HS-5 (cell line): Measurements from ENCODE around the gene MBNL1.

Experiments
- DNase-seq: peaks from one replicate; pipeline ENCODE4 v3.0.0-alpha.2; 2012; ENCODE audit warnings: low read depth

MBNL1 gene

GRCh38 chr3:152448091-152448490 lies 179.4 kb downstream of the MBNL1 start:
- no peak for DNase-seq

DNA sequence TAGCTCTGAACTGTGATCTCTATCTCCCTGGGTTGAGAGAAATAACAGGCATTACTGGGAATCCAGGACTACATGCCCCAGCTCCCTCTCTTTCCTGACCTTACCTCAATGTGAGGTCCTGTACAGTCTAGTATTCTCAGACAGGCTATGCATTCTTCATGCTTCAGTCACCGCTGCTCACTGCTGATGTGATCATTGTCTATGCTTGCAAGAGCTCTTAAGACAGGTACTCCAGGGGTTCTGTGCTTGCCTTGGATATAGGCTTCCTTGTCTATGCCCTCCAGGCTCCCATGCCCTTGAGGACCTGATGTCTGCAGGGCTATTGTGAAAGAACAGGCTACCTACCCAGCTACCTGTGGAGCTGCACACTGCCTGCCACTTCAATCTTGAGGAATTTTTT lies 183.6 kb downstream of the MBNL1 start:
- DNase-seq = no peak

DNA sequence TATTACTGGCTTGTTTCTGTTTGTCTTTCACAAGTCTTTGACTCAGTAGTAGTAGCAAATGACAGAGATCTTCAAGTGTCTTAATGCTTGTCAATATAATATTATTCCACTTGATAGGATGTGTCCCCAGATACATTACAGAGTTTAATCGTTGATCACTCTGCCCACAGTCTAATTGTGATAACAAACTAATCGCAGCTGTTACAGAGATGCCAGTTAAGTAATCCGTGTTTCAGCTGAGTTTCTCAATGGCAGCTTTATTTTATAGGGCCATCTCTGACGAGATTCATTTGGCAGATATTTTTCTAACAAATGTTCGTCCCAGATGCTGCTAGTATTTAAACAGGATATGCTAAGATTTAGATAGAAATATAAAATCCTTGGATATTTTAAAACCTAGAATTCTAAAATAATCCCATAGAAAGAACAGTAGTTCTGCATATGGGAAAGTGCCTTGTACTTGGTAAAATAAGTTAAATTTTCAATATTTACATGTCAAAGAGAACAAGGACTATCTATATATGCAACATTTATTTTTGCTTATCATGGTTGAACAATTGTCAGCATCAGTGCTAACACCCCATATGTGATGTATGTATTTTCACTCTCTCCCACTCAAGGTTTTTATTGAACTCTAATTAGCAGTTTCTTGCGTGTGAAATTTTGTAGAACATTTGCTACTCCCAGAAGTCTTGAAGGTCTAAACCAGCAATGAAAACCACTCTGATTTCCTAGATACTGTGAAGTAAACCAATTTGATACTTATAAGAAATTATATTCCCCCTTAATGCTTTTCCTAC lies 185.5 kb downstream of the MBNL1 start:
- DNase-seq = no peak

GRCh38 chr3:152455989-152456388 lies 187.3 kb downstream of the MBNL1 start:
- no peak for DNase-seq

GRCh38 chr3:152457500-152458375 lies 189.0 kb downstream of the MBNL1 start:
- DNase-seq = no peak

DNA sequence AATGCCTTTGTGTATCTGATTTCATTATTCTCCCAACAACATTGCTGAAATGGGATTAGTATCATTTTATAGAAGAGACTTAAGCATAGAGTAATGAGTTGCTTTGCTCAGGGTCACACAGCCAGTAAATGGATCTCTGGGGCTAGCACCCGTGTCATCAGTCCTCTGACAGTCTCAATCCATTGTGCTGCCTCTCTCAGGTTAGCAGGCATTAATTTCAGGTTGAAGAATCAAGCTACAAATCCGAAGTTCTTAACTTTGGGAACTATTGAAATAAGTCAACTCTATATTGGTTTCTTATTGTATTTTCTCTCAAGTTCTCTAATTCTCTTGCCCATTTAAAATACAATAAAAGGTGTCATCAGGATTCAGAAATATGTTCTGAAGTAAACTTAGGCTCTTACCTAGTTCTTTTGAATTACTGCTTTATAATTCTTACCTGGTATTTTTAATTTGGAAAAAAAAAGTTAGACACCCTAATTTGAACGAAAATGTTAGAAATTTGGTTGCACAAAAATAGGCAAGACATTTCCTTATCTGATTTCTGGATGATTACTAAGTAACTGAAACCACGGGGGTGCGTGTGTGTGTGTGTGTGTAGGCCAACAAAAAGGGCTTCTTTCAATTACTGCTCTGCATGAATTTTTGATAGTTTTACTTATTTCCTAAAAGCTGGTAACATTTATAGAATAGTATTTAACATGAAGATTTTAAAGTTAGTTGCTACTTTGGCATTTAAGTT lies 189.8 kb downstream of the MBNL1 start:
- DNase-seq = no peak

DNA sequence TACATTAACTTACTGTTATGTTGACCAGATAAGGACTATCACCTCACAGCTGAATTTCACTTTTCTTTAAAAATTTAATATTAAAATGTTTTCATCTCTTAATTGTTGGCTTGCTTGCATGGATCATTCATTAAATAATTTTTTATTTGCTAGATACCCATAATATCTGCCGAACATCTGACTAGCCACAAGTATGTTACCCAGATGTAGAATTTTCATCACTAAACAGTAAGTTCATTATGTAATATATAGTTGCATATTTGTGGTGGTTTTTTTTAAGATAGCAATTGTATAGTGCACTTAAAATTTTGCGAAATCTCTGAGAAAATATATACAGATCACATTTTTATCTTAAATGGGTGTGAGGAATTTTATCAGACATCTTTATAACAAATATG lies 190.4 kb downstream of the MBNL1 start:
- DNase-seq = no peak

DNA sequence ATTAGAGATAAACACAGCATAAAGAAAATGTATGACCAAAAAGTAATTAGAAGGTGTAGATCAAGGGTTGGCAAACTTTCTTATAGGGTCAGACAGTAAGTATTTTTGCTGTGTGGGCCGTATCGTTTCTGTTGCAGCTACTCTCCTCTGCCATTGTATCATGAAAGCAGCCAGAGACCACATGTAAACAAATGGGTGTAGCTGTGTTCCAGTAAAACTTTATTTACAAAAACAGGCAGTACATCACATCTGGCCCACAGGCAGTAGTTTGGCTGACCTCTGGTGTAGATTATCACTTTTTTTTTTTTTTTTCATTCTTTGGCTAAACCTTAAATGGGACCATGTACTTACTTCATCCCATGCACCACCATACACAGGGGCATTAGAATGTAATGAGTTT lies 190.8 kb downstream of the MBNL1 start:
- DNase-seq = no peak

DNA sequence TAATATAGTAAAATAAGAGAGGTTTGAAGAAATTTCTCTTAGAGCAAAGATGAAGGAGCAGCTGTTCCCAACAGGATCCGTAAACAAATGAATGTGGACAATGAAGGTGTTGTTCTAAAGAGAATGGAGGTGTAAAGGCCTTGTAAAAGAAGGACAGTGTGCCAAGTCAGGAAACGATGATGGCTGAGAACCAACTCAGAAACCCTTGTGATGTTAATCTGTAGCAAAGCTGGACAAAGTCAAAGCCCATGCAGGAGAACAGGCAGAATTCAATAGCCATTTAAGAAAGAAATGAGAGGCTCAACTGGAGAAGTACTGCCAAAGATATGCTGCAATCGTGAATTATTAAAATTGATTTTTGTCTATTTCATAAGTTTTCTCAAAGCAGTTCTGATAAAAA lies 192.2 kb downstream of the MBNL1 start:
- no peak for DNase-seq

- DNase-seq = no peak
Observed at GRCh38 chr3:152461460-152461859, 192.7 kb downstream of the MBNL1 start.

DNA sequence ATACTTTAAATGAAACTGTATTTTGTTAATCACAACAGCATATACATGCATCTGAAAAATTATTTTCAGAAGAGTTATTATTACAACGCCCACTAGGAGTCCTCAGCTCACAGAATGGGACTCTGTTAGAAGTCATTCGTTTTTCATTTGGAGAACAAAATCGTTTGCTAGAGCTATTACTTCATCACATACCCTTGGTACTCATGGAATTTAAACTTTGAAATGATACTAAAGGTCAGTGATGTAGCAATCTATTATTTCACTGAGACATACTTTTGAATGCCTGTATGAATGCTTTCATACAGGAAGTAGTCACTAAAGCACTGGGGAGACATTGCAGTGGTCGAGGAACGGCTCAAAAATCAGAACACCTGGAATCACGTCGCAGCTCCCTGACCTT lies 198.1 kb downstream of the MBNL1 start:
- peak; percentile 76 for DNase-seq

DNA sequence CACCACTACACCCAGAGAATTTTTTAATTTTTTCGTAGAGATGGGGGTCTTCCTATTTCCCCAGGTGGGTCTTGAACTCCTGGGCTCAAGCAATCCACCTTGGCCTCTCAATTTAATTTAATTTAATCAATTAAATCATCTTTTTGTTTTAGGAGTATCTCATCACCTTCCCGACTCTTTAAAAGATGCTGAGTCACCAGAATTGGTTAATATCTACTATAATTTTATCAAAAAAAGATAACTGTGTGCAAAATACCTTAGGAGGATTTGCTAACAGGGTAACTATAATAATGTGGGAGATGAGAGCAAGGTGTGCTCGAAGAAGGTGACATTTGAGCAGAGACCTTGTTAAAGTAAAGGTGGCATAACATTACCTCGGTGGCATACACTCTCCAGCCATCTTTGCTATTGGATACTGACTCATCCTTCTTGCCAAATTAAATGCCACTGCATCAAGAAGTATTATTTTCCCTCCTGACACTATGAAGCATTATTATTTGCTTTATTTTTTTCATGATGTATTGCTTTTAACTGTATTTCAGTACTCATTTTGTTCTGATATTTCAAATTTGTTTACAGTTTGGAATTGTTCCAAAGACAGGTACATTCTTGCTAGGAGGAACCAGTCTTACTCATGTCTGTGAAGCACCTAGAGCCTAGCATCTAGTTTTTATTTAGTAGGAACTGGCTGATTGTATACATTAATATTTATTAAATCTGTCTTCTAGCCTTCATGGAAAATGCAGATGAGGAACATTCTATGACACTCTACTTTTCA lies 200.7 kb downstream of the MBNL1 start:
- DNase-seq = no peak

- DNase-seq = no peak
Observed at GRCh38 chr3:152470095-152470494, 201.4 kb downstream of the MBNL1 start.

GRCh38 chr3:152470893-152471292 lies 202.2 kb downstream of the MBNL1 start:
- DNase-seq = no peak

DNA sequence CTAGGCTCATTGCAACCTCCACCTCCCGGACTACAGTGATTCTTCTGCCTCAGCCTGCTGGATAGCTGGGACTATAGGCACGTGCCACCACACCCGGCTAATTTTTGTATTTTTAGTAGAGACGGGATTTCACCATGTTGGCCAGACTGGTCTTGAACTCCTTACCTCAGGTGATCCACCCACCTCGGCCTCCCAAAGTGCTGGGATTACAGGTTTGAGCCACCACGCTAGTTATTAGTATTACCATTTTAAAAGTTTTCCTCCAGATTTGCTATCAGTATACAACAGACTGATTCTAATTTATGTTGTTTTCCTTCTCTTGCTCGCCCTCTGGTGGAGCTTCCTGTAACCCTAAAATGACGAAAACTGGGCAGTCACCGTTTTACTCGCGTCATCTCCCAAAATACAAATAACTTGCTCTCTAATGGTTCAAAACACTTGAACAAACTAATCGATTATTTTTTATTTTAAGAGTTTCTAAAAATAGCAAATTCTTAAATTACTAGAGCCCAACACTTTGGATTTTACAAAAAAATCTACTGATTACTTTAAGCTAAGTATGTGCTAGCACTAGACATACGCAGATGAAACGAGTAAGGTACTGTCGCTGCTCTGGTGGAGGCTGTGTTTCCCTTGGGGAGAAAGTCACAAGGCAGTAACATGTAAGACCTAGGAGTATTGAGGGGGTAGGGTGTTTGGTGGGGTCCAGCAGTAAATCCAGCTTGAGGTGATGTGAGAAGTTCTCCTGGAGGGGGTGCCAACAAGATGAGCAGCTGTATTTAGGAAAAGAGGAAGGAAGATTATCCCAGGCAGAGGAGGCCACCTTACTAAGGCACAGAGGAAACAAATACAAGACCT lies 203.3 kb downstream of the MBNL1 start:
- no peak for DNase-seq

DNA sequence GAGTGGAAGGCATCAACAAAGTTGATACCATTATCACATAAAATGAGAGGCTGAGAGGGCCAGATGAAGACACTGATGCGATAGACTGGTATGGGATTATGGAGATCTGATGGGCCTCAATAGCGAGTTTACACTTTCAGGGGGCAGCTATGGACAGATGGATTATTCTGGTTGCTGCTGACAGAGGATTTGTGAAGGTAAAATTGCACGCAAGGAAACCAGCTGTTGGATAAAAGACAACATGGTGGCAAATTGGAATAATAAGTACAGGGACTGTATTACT lies 203.9 kb downstream of the MBNL1 start:
- DNase-seq = no peak

- DNase-seq = no peak
Observed at GRCh38 chr3:152474585-152474984, 205.9 kb downstream of the MBNL1 start.

DNA sequence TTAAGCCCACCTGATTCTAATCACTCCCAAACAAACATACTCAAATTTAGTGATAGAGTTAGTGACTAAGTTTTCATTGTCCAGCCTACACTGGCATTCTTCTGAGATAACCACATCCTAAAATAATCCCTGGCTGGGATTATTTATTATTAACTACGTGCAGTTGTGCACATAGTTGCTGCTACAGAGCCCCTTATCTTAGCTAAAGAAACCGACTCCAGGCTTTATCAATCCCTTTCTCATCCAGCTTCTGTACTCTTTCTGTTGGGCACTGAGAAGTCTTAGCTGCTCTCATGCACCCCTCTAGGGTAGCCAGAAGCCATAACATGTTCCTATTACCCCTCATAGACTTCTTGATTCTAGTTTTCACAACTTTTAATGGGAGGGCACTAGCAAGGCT lies 208.7 kb downstream of the MBNL1 start:
- DNase-seq = no peak

DNA sequence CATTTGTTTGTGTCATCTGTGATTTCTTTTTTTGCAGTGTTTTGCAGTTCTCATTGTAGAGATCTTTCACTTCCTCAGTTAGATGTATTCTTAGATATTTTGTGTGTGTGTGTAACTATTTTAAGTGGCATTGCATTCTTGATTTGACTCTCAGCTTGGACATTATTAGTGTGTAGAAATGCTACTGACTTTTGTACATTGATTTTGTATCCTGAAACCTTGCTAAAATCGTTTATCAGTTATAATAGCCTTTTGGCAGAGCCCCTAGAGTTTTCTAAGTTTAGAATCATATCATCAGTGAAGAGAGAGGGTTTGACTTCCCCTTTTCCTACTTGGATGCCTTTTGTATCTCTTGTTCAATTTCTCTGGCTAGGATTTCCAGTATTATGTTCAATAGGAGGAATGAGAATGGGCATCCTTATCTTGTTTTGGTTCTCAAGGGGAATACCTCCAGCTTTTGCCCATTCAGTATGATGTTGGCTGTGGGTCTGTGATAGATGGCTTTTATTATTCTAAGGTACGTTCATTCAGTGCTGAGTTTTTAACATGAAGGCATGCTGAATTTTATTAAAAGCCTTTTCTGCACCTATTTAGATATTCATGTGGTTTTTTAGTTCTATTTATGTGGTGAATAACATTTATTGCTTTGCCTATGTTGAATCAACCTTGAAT lies 211.7 kb downstream of the MBNL1 start:
- no peak for DNase-seq

DNA sequence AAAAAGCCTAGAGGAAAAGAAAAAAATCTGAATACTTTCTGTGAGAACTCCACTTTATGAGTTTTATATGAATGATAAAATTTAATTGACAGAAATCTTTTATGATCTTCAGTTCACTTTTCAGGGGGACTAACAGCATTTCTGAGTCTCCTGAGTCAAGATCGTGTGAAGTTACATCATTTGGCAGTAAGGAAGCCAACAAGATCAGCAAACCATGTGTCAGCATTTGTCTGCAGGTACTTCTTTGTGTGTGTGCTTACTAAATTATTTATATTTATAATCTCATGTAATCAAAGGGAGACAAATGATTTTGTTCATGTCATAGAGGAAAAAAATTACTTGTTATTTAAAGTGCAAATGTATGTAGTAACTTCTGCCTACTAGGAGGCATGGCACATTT lies 217.6 kb downstream of the MBNL1 start:
- DNase-seq = no peak

GRCh38 chr3:152488449-152488848 lies 219.7 kb downstream of the MBNL1 start:
- DNase-seq = no peak
